H9 (cell line): ENCODE results near the gene TMEM150B. TPM values are rescaled to one million over a fixed set of nuclear protein-coding genes. Genes with fewer than 3 reads are reported as not detected.

ENCODE experiments used
- DNase-seq: peaks from one replicate; pipeline ENCODE4 v3.0.0-alpha.2; 2017
- H2AFZ ChIP-seq: one replicate; pipeline ENCODE4 v1.6.1; 2013; ENCODE audit warnings: mild to moderate bottlenecking, low read length, control low read depth, moderate library complexity
- H2AK5ac ChIP-seq: 2 replicates; pipeline ENCODE4 v1.6.1; 2013; ENCODE audit warnings: low read length, control low read depth, mixed read lengths; ENCODE audit not compliant: insufficient read length
- H2BK120ac ChIP-seq: one replicate; pipeline ENCODE4 v1.6.1; 2013; ENCODE audit warnings: low read depth, mild to moderate bottlenecking, low read length, control low read depth, inconsistent platforms; ENCODE audit not compliant: poor library complexity, severe bottlenecking
- H2BK12ac ChIP-seq: 2 replicates; pipeline ENCODE4 v1.6.1; 2013; ENCODE audit warnings: low read length, control low read depth, mixed read lengths, low read depth; ENCODE audit not compliant: insufficient read length
- H2BK15ac ChIP-seq: 2 replicates; pipeline ENCODE4 v1.6.1; 2013; ENCODE audit warnings: low read depth, low read length, control low read depth
- H2BK20ac ChIP-seq: one replicate; pipeline ENCODE4 v1.6.1; 2013; ENCODE audit warnings: low read depth, mild to moderate bottlenecking, low read length, control low read depth, inconsistent platforms; ENCODE audit not compliant: poor library complexity, severe bottlenecking
- H2BK5ac ChIP-seq: 2 replicates; pipeline ENCODE4 v1.6.1; 2013; ENCODE audit warnings: low read length, control low read depth, mixed read lengths; ENCODE audit not compliant: insufficient read length
- H3K14ac ChIP-seq: 2 replicates; pipeline ENCODE4 v1.6.1; 2013; ENCODE audit warnings: low read length, control low read depth; ENCODE audit not compliant: insufficient read depth
- H3K18ac ChIP-seq: 2 replicates; pipeline ENCODE4 v1.6.1; 2013; ENCODE audit warnings: low read depth, mild to moderate bottlenecking, mixed read lengths, low read length, control low read depth; ENCODE audit not compliant: insufficient read length
- H3K23ac ChIP-seq: 2 replicates; pipeline ENCODE4 v1.6.1; 2013; ENCODE audit warnings: low read length, control low read depth, mixed read lengths, low read depth; ENCODE audit not compliant: insufficient read length
- H3K23me2 ChIP-seq: 2 replicates; pipeline ENCODE4 v1.6.1; 2013; ENCODE audit warnings: low read depth, mild to moderate bottlenecking, mixed read lengths, low read length, control low read depth; ENCODE audit not compliant: insufficient read length, poor library complexity, severe bottlenecking
- H3K27ac ChIP-seq: 2 replicates; pipeline ENCODE4 v1.5.1; 2013; ENCODE audit warnings: low read length, control low read depth, mixed read lengths, low read depth; ENCODE audit not compliant: insufficient read length
- H3K27me3 ChIP-seq: 2 replicates; pipeline ENCODE4 v1.6.1; 2013; ENCODE audit warnings: low read length, control low read depth, inconsistent platforms; ENCODE audit not compliant: insufficient read depth
- H3K4ac ChIP-seq: 2 replicates; pipeline ENCODE4 v1.6.1; 2013; ENCODE audit warnings: low read depth, mild to moderate bottlenecking, control low read depth, inconsistent platforms, low read length, moderate library complexity
- H3K4me1 ChIP-seq: 2 replicates; pipeline ENCODE4 v1.6.1; 2013; ENCODE audit warnings: low read length, control low read depth, inconsistent platforms; ENCODE audit not compliant: insufficient read depth
- H3K4me2 ChIP-seq: 2 replicates; pipeline ENCODE4 v1.6.1; 2013; ENCODE audit warnings: low read length, control low read depth, mixed read lengths; ENCODE audit not compliant: insufficient read length, insufficient read depth
- H3K56ac ChIP-seq: 2 replicates; pipeline ENCODE4 v1.6.1; 2013; ENCODE audit warnings: low read depth, mild to moderate bottlenecking, mixed read lengths, low read length, control low read depth; ENCODE audit not compliant: insufficient read length
- H3K79me1 ChIP-seq: 2 replicates; pipeline ENCODE4 v1.6.1; 2013; ENCODE audit warnings: low read depth, mild to moderate bottlenecking, moderate library complexity, low read length, control low read depth, inconsistent platforms; ENCODE audit not compliant: insufficient read depth, poor library complexity, severe bottlenecking
- H3K79me2 ChIP-seq: 2 replicates; pipeline ENCODE4 v1.6.1; 2013; ENCODE audit warnings: low read length, control low read depth, inconsistent platforms; ENCODE audit not compliant: insufficient read depth
- H3K9ac ChIP-seq: 2 replicates; pipeline ENCODE4 v1.6.1; 2013; ENCODE audit warnings: low read length, control low read depth, mixed read lengths; ENCODE audit not compliant: insufficient read length; ENCODE audit errors: extremely low read depth
- H3K9me3 ChIP-seq: one replicate; pipeline ENCODE4 v1.6.1; 2013; ENCODE audit warnings: low read depth, low read length, inconsistent platforms; ENCODE audit not compliant: control insufficient read depth
- H3T11ph ChIP-seq: one replicate; pipeline ENCODE4 v1.6.1; 2013; ENCODE audit warnings: mild to moderate bottlenecking, low read length, control low read depth, inconsistent platforms
- H4K20me1 ChIP-seq: one replicate; pipeline ENCODE4 v1.6.1; 2013; ENCODE audit not compliant: control insufficient read depth, insufficient read length, insufficient read depth
- H4K5ac ChIP-seq: 2 replicates; pipeline ENCODE4 v1.6.1; 2013; ENCODE audit warnings: low read depth, mild to moderate bottlenecking, mixed read lengths, low read length, control low read depth; ENCODE audit not compliant: insufficient read length
- H4K8ac ChIP-seq: replicated peaks from 2 replicates; pipeline ENCODE4 v1.6.1; 2013; ENCODE audit warnings: low read length, control low read depth, mixed read lengths, low read depth; ENCODE audit not compliant: insufficient read length
- H4K91ac ChIP-seq: 2 replicates; pipeline ENCODE4 v1.6.1; 2013; ENCODE audit warnings: low read depth, mild to moderate bottlenecking, moderate library complexity, mixed read lengths, low read length, control low read depth; ENCODE audit not compliant: insufficient read length
- H3K27ac Mint-ChIP-seq, 3 experiments: 2 replicates in 2 of 3; 3 replicates in 1 of 3; pipeline ENCODE4 v1.8.0; 2020 to 2021; ENCODE audit warnings: mixed read lengths in 3 of 3, mild to moderate bottlenecking in 1 of 3, moderate library complexity in 1 of 3
- H3K27me3 Mint-ChIP-seq: 2 replicates; pipeline ENCODE4 v1.8.0; 2021; ENCODE audit warnings: low read depth, mild to moderate bottlenecking, moderate library complexity, mixed read lengths
- H3K36me3 Mint-ChIP-seq, 3 experiments: 2 replicates in 2 of 3; 3 replicates in 1 of 3; pipeline ENCODE4 v1.8.0; 2020 to 2021; ENCODE audit warnings: low read depth in 3 of 3, mixed read lengths in 3 of 3; ENCODE audit not compliant: insufficient read depth in 1 of 3
- H3K4me1 Mint-ChIP-seq, 2 experiments: 2 replicates each; pipeline ENCODE4 v1.8.0; 2020; ENCODE audit warnings: mixed read lengths in 2 of 2
- H3K4me3 Mint-ChIP-seq, 2 experiments: 2 replicates in 1 of 2; 3 replicates in 1 of 2; pipeline ENCODE4 v1.8.0; 2020 to 2021; ENCODE audit warnings: mild to moderate bottlenecking in 2 of 2, mixed read lengths in 2 of 2, moderate library complexity in 1 of 2
- H3K9me3 Mint-ChIP-seq, 2 experiments: 2 replicates in 1 of 2; 3 replicates in 1 of 2; pipeline ENCODE4 v1.8.0; 2020; ENCODE audit warnings: mild to moderate bottlenecking in 2 of 2, mixed read lengths in 2 of 2, moderate library complexity in 1 of 2
- WGBS: extraction: QIAGEN DNeasy Blood & Tissue Kit; methylation state at CpG from one replicate; pipeline ENCODE4 v1.1.7; 2013; ENCODE audit warnings: missing lambda C conversion rate, low lambda C conversion rate, mixed read lengths; ENCODE audit not compliant: insufficient read length; ENCODE audit errors: extremely low coverage; 5-methylcytosine and 5-hydroxymethylcytosine counted together
- total RNA-seq: library from RNA; stranded (reverse); gene quantifications from 2 replicates; pipeline ENCODE4 v1.2.1, GENCODE V29; 2021
- TF ChIP-seq, protein P1 (sequence below): fragments of 200-600 bp; sonication (generic); conservative IDR thresholded peaks from 3 replicates; pipeline ENCODE4 v1.8.0; 2021; ENCODE audit warnings: antibody characterized with exemption, mild to moderate bottlenecking

Gene TMEM150B
- total RNA-seq, 1 experiment from 2014 or later: 0.63 TPM

DNA sequence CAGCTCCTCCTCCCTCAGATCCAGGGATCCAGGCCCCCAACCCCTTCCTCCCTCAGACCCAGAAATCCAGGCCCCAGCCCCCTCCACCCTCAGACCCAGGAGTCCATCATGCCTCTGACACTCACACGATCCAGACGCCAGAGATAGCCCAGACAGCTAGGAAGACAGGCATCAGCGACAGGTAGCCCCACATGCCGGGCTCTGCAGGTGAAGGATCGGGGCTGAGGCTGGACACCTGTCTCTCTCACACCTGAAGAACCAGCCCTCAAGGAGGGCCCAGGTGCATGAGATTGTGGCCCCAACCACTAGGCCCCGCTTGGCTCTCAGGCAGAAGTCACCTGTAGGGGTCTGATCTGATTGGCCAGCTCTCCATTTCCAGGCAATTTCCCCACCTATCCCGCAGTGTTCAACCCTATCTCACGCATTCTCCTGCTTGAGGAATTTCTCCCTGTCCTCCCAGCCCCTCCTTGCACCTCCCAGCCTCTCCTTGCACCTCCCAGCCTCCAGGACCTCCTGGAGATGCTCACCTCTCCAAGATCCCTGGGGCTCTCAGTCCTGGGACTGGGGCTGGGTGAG is 4.2 kb downstream of the TMEM150B start:
- no peak overlapping the region for H2BK15ac ChIP-seq
- no peak overlapping the region for H3K23ac ChIP-seq
- H3K18ac ChIP-seq: no peak overlapping the region
- Mint-ChIP-seq H3K9me3 (no peaks in the 10 kb centered on the region; a peak in 1 of 5 replicates), H3K4me1 (peaks cover 21 to 36% of the 10 kb centered on the region in 2 experiments), H3K36me3 (no peaks in the 10 kb centered on the region), H3K27me3 (peaks cover 23% of the 10 kb centered on the region), H3K27ac (no peak overlapping the region; a peak in 1 of 7 replicates), H3K4me3 (no peak overlapping the region)
- no peaks in the 10 kb centered on the region for H3K23me2 ChIP-seq
- H2BK120ac ChIP-seq: no peak overlapping the region
- no peak overlapping the region for H2AK5ac ChIP-seq
- no peak overlapping the region for H3T11ph ChIP-seq
- no peak overlapping the region for H2BK5ac ChIP-seq
- H3K14ac ChIP-seq: no peak overlapping the region
- H3K9me3 ChIP-seq: no peaks in the 10 kb centered on the region
- no peaks in the 10 kb centered on the region for H4K20me1 ChIP-seq
- H2BK20ac ChIP-seq: no peak overlapping the region
- H4K8ac ChIP-seq: no peak overlapping the region
- no peak overlapping the region for H2AFZ ChIP-seq
- TF ChIP-seq, protein P1, sequence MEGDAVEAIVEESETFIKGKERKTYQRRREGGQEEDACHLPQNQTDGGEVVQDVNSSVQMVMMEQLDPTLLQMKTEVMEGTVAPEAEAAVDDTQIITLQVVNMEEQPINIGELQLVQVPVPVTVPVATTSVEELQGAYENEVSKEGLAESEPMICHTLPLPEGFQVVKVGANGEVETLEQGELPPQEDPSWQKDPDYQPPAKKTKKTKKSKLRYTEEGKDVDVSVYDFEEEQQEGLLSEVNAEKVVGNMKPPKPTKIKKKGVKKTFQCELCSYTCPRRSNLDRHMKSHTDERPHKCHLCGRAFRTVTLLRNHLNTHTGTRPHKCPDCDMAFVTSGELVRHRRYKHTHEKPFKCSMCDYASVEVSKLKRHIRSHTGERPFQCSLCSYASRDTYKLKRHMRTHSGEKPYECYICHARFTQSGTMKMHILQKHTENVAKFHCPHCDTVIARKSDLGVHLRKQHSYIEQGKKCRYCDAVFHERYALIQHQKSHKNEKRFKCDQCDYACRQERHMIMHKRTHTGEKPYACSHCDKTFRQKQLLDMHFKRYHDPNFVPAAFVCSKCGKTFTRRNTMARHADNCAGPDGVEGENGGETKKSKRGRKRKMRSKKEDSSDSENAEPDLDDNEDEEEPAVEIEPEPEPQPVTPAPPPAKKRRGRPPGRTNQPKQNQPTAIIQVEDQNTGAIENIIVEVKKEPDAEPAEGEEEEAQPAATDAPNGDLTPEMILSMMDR: no peak
- H3K79me1 ChIP-seq: no peaks in the 10 kb centered on the region
- H3K56ac ChIP-seq: no peak overlapping the region
- H3K4me1 ChIP-seq: no peaks in the 10 kb centered on the region
- no peaks in the 10 kb centered on the region; the same call in 1 of the 2 replicates for H3K27me3 ChIP-seq
- no peak overlapping the region for H3K9ac ChIP-seq
- peak; percentile 27 for DNase-seq
- H3K4me2 ChIP-seq: no peak overlapping the region
- no peak overlapping the region for H3K4ac ChIP-seq
- no peak overlapping the region for H2BK12ac ChIP-seq
- H3K27ac ChIP-seq: no peak overlapping the region
- WGBS: no CpG with 5 or more reads among the region's 8 CpGs
- H4K5ac ChIP-seq: no peak overlapping the region
- no peaks in the 10 kb centered on the region for H3K79me2 ChIP-seq
- no peak overlapping the region for H4K91ac ChIP-seq
